Choroid plexus epithelial cell (primary cell): ENCODE results near the gene ANGPT4.

Source experiments
- DNase-seq: peaks from one replicate; pipeline ENCODE4 v3.0.0-alpha.2; 2010; ENCODE audit warnings: low read depth
- H3K4me3 ChIP-seq: 2 replicates; pipeline ENCODE4 v1.5.1; 2011; ENCODE audit warnings: low read depth, mild to moderate bottlenecking, control low read depth, low read length, moderate library complexity
- TF ChIP-seq, protein P1 (sequence below): conservative IDR thresholded peaks from 2 replicates; pipeline ENCODE4 v1.5.1; 2011; ENCODE audit warnings: low read depth, mild to moderate bottlenecking, control low read depth, inconsistent platforms, low read length, moderate library complexity

Gene ANGPT4

DNA sequence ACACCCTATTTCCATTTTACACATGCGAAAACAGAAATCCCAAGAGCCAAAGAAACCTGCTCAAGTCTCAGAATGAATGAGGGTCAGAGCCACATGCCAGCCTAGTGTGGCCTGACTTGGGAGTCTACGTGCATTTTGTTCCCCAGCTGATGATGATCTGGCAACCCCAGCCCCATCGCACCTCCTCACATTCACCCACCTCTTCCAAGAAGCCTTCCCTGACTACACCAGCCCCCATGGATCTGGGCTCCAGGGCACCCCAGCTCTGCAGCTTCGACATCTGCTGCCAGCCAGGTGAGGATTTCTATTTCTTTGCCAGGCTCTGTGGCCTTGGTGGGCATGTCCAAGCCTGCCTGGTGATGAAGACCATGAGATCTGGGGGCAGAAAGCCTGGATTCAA, 41.0 kb downstream of the ANGPT4 start:
- H3K4me3 ChIP-seq = no peak overlapping the region
- TF ChIP-seq, protein P1, sequence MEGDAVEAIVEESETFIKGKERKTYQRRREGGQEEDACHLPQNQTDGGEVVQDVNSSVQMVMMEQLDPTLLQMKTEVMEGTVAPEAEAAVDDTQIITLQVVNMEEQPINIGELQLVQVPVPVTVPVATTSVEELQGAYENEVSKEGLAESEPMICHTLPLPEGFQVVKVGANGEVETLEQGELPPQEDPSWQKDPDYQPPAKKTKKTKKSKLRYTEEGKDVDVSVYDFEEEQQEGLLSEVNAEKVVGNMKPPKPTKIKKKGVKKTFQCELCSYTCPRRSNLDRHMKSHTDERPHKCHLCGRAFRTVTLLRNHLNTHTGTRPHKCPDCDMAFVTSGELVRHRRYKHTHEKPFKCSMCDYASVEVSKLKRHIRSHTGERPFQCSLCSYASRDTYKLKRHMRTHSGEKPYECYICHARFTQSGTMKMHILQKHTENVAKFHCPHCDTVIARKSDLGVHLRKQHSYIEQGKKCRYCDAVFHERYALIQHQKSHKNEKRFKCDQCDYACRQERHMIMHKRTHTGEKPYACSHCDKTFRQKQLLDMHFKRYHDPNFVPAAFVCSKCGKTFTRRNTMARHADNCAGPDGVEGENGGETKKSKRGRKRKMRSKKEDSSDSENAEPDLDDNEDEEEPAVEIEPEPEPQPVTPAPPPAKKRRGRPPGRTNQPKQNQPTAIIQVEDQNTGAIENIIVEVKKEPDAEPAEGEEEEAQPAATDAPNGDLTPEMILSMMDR = no peak
- DNase-seq = no peak

DNA sequence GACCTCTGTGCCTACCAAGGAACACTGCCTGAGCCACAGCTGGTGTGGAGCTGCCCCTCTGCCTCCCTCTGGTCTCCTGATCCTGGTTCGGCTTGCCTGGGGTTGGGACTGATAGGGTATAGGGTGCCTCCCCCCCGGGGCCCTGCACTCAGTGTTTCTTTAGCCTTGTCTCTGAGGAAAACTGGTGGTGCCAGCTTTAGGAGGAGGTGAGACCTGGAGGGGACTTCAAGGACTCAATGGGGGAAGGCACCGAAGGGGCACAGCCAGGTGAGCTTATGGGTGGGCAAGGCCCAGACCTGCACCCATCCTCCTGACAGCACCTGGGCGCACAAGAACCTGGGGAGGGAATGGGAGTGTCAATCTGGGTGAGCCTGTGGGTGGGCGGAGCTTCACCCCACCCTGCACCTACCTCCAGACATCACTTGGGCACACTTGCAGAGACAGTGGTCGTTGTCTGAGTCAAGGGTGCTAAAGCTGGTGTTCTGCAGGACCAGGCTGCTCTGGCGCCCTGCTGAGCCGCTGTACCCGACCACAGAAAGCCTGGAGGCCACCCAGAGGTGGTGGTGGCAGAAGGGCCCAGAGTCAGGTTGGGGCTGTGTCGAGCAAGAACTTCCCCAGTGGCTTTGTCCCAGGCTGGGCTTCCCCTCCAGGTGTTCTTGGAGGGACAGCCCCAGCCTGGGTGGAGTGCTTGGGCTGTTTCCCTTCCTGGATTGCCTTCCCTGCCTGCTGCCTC, 42.1 kb downstream of the ANGPT4 start:
- DNase-seq = no peak
- TF ChIP-seq, protein P1 = no peak
- H3K4me3 ChIP-seq = no peak overlapping the region

DNA sequence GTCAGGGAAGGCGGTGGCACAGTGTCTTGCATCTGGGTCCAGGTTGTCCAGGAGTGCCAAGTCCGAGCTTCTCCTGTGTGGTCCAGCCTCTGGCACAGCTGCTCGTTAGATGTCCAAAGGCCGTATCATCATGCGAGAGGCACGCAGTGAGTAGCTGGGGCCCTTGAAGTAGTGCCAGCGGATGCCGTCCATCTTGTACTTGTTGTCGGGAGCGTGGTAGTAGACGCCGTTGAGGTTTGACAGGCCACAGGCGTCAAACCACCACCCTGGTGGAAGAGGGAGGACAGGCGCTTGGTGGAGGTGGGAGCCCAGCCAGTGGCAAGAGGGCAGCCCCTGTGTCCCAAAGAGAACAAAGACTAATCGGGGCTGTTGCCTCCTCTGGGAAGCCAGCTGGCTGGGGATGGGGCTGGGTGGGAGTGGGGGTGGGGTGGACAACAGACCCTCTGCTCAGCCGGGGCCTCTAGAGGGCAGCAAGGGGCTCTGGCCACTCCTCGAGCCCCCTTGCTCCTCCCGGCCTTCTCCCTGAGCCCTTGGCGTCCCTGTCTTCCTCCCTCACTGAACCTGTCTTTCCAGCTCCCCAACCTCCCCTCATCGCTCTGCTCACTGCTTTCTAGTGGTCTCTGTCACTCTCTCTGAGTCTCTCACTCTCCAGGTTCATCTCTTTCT, 43.1 kb downstream of the ANGPT4 start:
- TF ChIP-seq, protein P1 = no peak
- no peak overlapping the region for H3K4me3 ChIP-seq
- no peak for DNase-seq

DNA sequence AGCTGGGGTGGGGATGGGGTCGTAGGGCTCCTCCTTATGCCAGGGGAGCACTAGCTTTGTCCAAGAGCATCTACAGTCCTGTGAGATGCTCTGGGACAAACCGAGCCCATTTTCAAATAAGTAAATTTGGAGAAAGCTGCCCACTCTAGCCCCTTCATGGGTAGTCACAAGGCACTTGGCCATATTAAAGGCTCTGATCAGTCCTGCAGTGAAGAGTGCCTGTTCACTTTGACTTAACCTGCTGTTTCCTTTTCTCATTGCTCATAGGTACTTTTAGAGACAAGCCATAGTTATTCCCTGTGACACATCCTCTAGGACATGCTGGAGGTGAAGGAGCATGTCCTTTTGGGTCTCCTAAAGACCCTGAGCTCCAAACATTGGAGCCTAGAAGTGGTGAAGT, 44.2 kb downstream of the ANGPT4 start:
- no peak overlapping the region for H3K4me3 ChIP-seq
- no peak for DNase-seq
- TF ChIP-seq, protein P1 = no peak

DNA sequence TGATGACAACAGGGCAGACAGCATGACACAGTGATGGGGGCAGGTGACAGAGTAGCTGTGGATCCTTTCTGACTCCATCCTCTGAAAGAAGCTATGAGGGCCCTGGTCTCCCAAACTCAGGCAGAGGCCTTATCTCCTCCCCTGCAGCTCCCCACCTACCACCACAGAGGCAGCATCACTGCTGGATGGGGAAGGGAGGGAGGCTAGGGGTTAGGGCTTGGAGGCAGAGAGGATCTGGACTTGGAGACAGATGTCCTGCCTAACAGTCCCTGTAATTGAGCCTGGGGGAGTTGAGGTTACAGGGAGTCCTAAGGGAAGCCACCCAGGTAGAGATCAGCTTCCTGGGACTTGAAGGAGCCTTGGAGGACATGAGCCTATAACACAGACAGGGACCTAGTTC, 44.7 kb downstream of the ANGPT4 start:
- DNase-seq = no peak
- TF ChIP-seq, protein P1 = no peak
- H3K4me3 ChIP-seq = no peak overlapping the region

GRCh38 chr20:870758-871157, 45.4 kb downstream of the ANGPT4 start:
- DNase-seq = no peak
- no peak overlapping the region for H3K4me3 ChIP-seq
- TF ChIP-seq, protein P1 = no peak

- H3K4me3 ChIP-seq = no peak overlapping the region
- TF ChIP-seq, protein P1 = no peak
- no peak for DNase-seq
Measured at GRCh38 chr20:869606-870005, 46.5 kb downstream of the ANGPT4 start.
